Tibial artery (tissue), 4 donors: ENCODE results near the gene HNRNPUL1.

Experiments
- DNase-seq, 2 donors: peaks; one replicate each; pipeline ENCODE4 v3.0.0-alpha.2; 2019
- H3K27ac ChIP-seq, 2 donors: fragments of 200-600 bp; sonication (generic) in 1 of 2; 1 replicate in 1 of 2; 2 replicates in 1 of 2; pipeline ENCODE4 v1.5.1; 2018 to 2019; ENCODE audit warnings: mild to moderate bottlenecking in 1 of 2
- H3K27me3 ChIP-seq, 2 donors: fragments of 200-600 bp; sonication (generic) in 1 of 2; one replicate each; pipeline versions ENCODE4 v1.5.1 to v1.6.0; 2016 to 2019
- H3K36me3 ChIP-seq, 3 donors: fragments of 200-600 bp; sonication (generic) in 2 of 3; one replicate each; pipeline ENCODE4 v1.5.1; 2016 to 2019; ENCODE audit warnings: mild to moderate bottlenecking in 2 of 3
- H3K4me1 ChIP-seq, 4 donors: fragments of 200-600 bp; sonication (generic) in 2 of 4; 1 replicate in 3 of 4; 2 replicates in 1 of 4; pipeline ENCODE4 v1.5.1; 2016 to 2019
- H3K4me3 ChIP-seq, 2 donors: fragments of 200-600 bp; sonication (generic) in 1 of 2; 1 replicate in 1 of 2; 2 replicates in 1 of 2; pipeline ENCODE4 v1.5.1; 2018 to 2019; ENCODE audit warnings: mild to moderate bottlenecking in 2 of 2
- H3K9me3 ChIP-seq, 3 donors: fragments of 200-600 bp; sonication (generic) in 1 of 3; one replicate each; pipeline ENCODE4 v1.5.1; 2016 to 2019
- intact Hi-C: fragments of 100-400 bp; cut with DNase I; formaldehyde crosslinking; loops from one replicate; pipeline ENCODE4 v1.15.0; 2023; ENCODE audit warnings: low total_unique reads
- TF ChIP-seq, protein P1 (sequence below), 2 experiments: fragments of 200-600 bp in 1 of 2; fragments of 450-650 bp in 1 of 2; IDR thresholded peaks; one replicate each; pipeline ENCODE4 v1.5.1; 2017 to 2019; ENCODE audit warnings: antibody characterized with exemption in 2 of 2, mild to moderate bottlenecking in 1 of 2, moderate library complexity in 1 of 2

The HNRNPUL1 gene

DNA sequence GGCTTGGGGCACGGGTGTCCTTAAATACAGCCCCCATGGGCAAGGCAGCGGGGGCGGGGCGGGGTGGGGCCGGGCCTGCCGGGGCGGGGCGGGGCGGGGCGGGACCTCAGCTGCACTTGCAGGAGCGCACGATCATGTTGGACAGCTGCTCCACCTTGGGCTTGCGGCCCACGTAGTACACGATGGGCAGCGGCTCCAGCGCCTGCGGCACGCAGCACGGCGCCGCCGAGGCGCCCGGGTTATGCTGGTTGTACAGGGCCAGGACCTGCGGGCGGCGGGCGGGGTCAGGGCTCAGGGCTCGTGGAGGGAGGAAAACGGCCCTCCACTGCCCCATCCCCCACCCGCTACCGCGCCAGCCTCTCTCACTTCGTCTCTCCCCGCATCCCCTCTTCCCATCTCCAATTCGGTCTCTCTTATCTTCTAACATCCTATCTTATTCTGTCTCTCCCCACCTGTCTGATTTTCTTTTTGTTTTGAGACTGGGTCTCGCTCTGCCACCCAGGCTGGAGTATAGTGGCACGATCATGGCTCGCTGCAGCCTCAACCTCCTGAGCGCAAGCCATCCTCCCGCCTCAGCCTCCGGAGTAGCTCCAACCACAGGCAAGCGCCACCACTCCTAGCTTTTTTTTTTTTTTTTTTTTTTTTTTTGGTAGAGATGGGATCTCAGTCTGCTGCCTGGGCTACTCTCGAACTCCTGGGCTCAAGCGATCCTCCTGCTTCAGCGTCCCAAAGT, 66.9 kb downstream of the HNRNPUL1 start:
- H3K36me3 ChIP-seq: peaks cover 16 to 59% (median 26%) of the 10 kb centered on the region in 3 donors
- intact Hi-C loops: no loop called here
- no peak for DNase-seq
- H3K27me3 ChIP-seq: no peaks in the 10 kb centered on the region
- H3K9me3 ChIP-seq: no peaks in the 10 kb centered on the region
- H3K27ac ChIP-seq: no peak overlapping the region
- no peak overlapping the region for H3K4me3 ChIP-seq
- TF ChIP-seq, protein P1, sequence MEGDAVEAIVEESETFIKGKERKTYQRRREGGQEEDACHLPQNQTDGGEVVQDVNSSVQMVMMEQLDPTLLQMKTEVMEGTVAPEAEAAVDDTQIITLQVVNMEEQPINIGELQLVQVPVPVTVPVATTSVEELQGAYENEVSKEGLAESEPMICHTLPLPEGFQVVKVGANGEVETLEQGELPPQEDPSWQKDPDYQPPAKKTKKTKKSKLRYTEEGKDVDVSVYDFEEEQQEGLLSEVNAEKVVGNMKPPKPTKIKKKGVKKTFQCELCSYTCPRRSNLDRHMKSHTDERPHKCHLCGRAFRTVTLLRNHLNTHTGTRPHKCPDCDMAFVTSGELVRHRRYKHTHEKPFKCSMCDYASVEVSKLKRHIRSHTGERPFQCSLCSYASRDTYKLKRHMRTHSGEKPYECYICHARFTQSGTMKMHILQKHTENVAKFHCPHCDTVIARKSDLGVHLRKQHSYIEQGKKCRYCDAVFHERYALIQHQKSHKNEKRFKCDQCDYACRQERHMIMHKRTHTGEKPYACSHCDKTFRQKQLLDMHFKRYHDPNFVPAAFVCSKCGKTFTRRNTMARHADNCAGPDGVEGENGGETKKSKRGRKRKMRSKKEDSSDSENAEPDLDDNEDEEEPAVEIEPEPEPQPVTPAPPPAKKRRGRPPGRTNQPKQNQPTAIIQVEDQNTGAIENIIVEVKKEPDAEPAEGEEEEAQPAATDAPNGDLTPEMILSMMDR (IDR thresholded peaks at IDR 0.05): no peak
- H3K4me1 ChIP-seq: peaks cover 0 to 27% (median 21%) of the 10 kb centered on the region in 4 donors

DNA sequence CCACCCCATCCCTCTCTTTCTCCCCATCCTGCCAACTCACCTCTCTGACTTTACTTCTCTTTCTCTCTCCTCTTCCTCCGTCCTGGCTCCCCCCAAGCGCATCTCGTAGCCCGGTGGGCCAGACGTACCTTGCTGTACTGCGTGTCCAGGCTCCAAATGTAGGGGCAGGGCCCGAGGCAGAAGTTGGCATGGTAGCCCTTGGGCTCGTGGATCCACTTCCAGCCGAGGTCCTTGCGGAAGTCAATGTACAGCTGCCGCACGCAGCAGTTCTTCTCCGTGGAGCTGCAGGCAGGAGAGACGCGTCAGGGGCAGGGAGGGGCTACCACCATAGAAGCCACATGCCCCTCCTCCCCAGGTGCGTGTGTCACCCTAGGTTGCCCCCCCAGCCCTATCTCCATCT, 67.8 kb downstream of the HNRNPUL1 start:
- no peaks in the 10 kb centered on the region for H3K9me3 ChIP-seq
- intact Hi-C loops: no loop called here
- H3K27ac ChIP-seq: no peak overlapping the region
- no peak for DNase-seq
- no peak overlapping the region for H3K4me3 ChIP-seq
- TF ChIP-seq, protein P1 (IDR thresholded peaks at IDR 0.05): no peak
- no peaks in the 10 kb centered on the region for H3K27me3 ChIP-seq
- peaks cover 16 to 61% (median 28%) of the 10 kb centered on the region in 3 donors for H3K36me3 ChIP-seq
- H3K4me1 ChIP-seq: peaks cover 0 to 19% (median 14%) of the 10 kb centered on the region in 4 donors

DNA sequence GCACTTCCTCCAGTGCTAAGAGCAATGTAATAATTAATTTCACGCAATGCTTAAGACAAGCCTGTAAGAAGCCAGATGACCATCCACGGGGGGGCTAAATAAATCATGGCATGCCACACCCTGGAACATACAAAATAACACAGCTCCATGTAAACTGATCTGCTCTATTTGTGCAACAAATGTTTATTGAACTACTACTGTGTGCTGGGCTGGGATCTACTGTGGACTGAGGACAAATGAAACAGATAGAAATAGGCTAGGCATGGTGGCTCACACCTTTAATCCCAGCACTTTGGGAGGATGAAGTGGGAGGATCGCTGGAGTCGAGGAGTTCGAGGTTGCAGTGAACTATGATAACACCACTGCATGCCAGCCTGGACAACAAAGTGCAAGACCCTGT, 68.3 kb downstream of the HNRNPUL1 start:
- intact Hi-C loops: no loop called here
- Histone ChIP-seq H3K4me1 (peaks cover 0 to 14% (median 10%) of the 10 kb centered on the region in 4 donors), H3K36me3 (peaks cover 16 to 66% (median 33%) of the 10 kb centered on the region in 3 donors), H3K4me3 (no peak overlapping the region), H3K27me3 (no peaks in the 10 kb centered on the region), H3K27ac (no peak overlapping the region), H3K9me3 (no peaks in the 10 kb centered on the region)
- no peak for DNase-seq
- TF ChIP-seq, protein P1 (IDR thresholded peaks at IDR 0.05): no peak

DNA sequence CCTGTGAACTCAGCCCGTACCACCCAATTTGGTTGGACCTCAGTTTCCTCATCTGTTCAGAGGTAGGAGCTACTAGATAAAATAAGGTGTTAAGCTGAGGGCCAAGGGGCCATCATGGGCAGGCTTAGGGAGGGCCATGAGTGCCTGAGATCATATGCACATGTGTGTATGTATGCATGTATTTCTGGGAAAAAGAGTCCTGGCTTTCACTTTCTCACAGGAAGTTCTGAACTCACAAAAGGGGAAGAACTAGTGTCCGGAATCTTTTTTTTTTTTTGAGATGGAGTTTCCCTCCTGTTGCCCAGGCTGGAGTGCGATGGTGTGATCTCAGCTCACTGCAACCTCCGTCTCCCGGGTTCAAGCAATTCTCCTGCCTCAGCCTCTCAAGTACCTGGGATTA, 70.6 kb downstream of the HNRNPUL1 start:
- TF ChIP-seq, protein P1 (IDR thresholded peaks at IDR 0.05): no peak
- H3K9me3 ChIP-seq: no peaks in the 10 kb centered on the region
- H3K4me1 ChIP-seq: no peaks in the 10 kb centered on the region
- peaks cover 19 to 66% (median 51%) of the 10 kb centered on the region in 3 donors for H3K36me3 ChIP-seq
- H3K27ac ChIP-seq: no peak overlapping the region
- H3K4me3 ChIP-seq: no peak overlapping the region
- intact Hi-C loops: no loop called here
- DNase-seq: no peak
- H3K27me3 ChIP-seq: no peaks in the 10 kb centered on the region

DNA sequence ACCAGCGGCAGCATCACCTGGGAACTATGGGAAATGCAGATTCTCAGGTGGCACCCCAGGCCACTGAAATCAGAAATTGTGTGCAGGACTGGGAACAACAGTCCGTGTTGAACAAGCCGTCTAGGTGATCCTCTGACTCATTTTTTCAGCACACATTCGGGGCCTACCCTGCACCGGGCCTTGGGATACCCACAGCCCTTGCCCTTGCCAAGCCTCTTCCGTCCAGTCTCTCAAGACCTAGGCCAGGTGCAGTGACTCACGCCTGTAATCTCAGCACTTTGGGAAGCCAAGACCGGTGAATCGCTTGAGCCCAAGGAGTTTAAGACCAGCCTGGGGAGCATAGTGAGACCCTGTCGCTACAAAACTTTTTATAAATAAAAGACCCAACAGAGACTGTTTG, 71.3 kb downstream of the HNRNPUL1 start:
- H3K36me3 ChIP-seq: peaks cover 19 to 60% (median 52%) of the 10 kb centered on the region in 3 donors
- H3K9me3 ChIP-seq: no peaks in the 10 kb centered on the region
- intact Hi-C loops: no loop called here
- no peaks in the 10 kb centered on the region for H3K4me1 ChIP-seq
- DNase-seq: no peak
- H3K27me3 ChIP-seq: no peaks in the 10 kb centered on the region
- H3K4me3 ChIP-seq: no peak overlapping the region
- TF ChIP-seq, protein P1 (IDR thresholded peaks at IDR 0.05): no peak
- H3K27ac ChIP-seq: no peak overlapping the region
